Mesenchymal stem cell (in vitro differentiated cells and primary cell): ENCODE measurements around the gene MGMT.

Source experiments
- DNase-seq: peaks from one replicate; pipeline ENCODE4 v3.0.0-alpha.2; 2013
- H2AFZ ChIP-seq: one replicate; pipeline ENCODE4 v1.6.1; 2013; ENCODE audit warnings: low read depth, mild to moderate bottlenecking, control low read depth, inconsistent platforms, low read length, moderate library complexity
- H2AK5ac ChIP-seq: 2 replicates; pipeline ENCODE4 v1.6.1; 2013; ENCODE audit warnings: low read length, moderate library complexity, mild to moderate bottlenecking, inconsistent platforms; ENCODE audit not compliant: severe bottlenecking
- H2BK120ac ChIP-seq: one replicate; pipeline ENCODE4 v1.6.1; 2013; ENCODE audit warnings: low read depth, mild to moderate bottlenecking, inconsistent platforms, low read length, moderate library complexity
- H2BK12ac ChIP-seq, 2 experiments: one replicate each; pipeline ENCODE4 v1.6.1; 2013; ENCODE audit warnings: inconsistent platforms in 2 of 2, low read length in 2 of 2, mild to moderate bottlenecking in 2 of 2, moderate library complexity in 2 of 2, control low read depth in 1 of 2
- H2BK15ac ChIP-seq: one replicate; pipeline ENCODE4 v1.6.1; 2013; ENCODE audit warnings: mild to moderate bottlenecking, low read depth, inconsistent platforms; ENCODE audit not compliant: poor library complexity, severe bottlenecking
- H2BK5ac ChIP-seq: 2 replicates; pipeline ENCODE4 v1.6.1; 2013; ENCODE audit warnings: low read depth, mild to moderate bottlenecking, low read length, control low read depth, inconsistent platforms; ENCODE audit not compliant: poor library complexity, severe bottlenecking
- H3K14ac ChIP-seq, 2 experiments: one replicate each; pipeline ENCODE4 v1.6.1; 2013; ENCODE audit warnings: inconsistent platforms in 2 of 2, low read length in 2 of 2, control low read depth in 1 of 2, mild to moderate bottlenecking in 1 of 2, moderate library complexity in 1 of 2
- H3K18ac ChIP-seq, 2 experiments: one replicate each; pipeline ENCODE4 v1.6.1; 2013; ENCODE audit warnings: inconsistent platforms in 2 of 2, low read length in 2 of 2, control low read depth in 1 of 2, low read depth in 1 of 2, mild to moderate bottlenecking in 1 of 2
- H3K23ac ChIP-seq, 2 experiments: one replicate each; pipeline ENCODE4 v1.6.1; 2013; ENCODE audit warnings: inconsistent platforms in 2 of 2, low read length in 2 of 2, mild to moderate bottlenecking in 2 of 2, moderate library complexity in 2 of 2, control low read depth in 1 of 2
- H3K27ac ChIP-seq: 2 replicates; pipeline ENCODE4 v1.5.1; 2013; ENCODE audit warnings: mild to moderate bottlenecking, moderate library complexity, low read length, control low read depth, inconsistent platforms; ENCODE audit not compliant: poor library complexity, severe bottlenecking
- H3K27me3 ChIP-seq, 2 experiments: 2 replicates each; pipeline versions ENCODE4 v1.6.1 to v1.7.0; 2013; ENCODE audit warnings: low read length in 2 of 2, mild to moderate bottlenecking in 2 of 2, moderate library complexity in 2 of 2, control low read depth in 1 of 2, inconsistent platforms in 1 of 2; ENCODE audit not compliant: control insufficient read depth in 1 of 2, insufficient read depth in 1 of 2
- H3K36me3 ChIP-seq, 2 experiments: 2 replicates each; pipeline versions ENCODE4 v1.6.1 to v1.7.0; 2013; ENCODE audit warnings: low read length in 2 of 2, control low read depth in 1 of 2, inconsistent platforms in 1 of 2, low read depth in 1 of 2, mild to moderate bottlenecking in 1 of 2; ENCODE audit not compliant: insufficient read depth in 2 of 2, control insufficient read depth in 1 of 2
- H3K4ac ChIP-seq, 2 experiments: one replicate each; pipeline ENCODE4 v1.6.1; 2013; ENCODE audit warnings: inconsistent platforms in 2 of 2, low read length in 2 of 2, mild to moderate bottlenecking in 2 of 2, moderate library complexity in 2 of 2, control low read depth in 1 of 2, low read depth in 1 of 2
- H3K4me1 ChIP-seq: 2 replicates; pipeline ENCODE4 v1.6.1; 2013; ENCODE audit warnings: low read depth, low read length, control low read depth; ENCODE audit not compliant: control insufficient read depth, insufficient read depth
- H3K4me2 ChIP-seq: 2 replicates; pipeline ENCODE4 v1.6.1; 2013; ENCODE audit warnings: low read length, mild to moderate bottlenecking, inconsistent platforms; ENCODE audit not compliant: poor library complexity, severe bottlenecking
- H3K4me3 ChIP-seq, 2 experiments: 2 replicates each; pipeline versions ENCODE4 v1.5.1 to v1.7.0; 2013; ENCODE audit warnings: low read length in 2 of 2, mild to moderate bottlenecking in 2 of 2, control low read depth in 1 of 2, low read depth in 1 of 2; ENCODE audit not compliant: insufficient read depth in 1 of 2
- H3K79me1 ChIP-seq: replicated peaks from 2 replicates; pipeline ENCODE4 v1.6.1; 2013; ENCODE audit warnings: mild to moderate bottlenecking, control low read depth, low read length, inconsistent platforms; ENCODE audit not compliant: poor library complexity, severe bottlenecking
- H3K9ac ChIP-seq: 2 replicates; pipeline ENCODE4 v1.7.0; 2013; ENCODE audit warnings: mild to moderate bottlenecking, low read length, moderate library complexity
- H3K9me3 ChIP-seq: 2 replicates; pipeline ENCODE4 v1.7.0; 2013; ENCODE audit warnings: mild to moderate bottlenecking, low read length; ENCODE audit not compliant: control insufficient read depth
- H4K8ac ChIP-seq: one replicate; pipeline ENCODE4 v1.6.1; 2013; ENCODE audit warnings: inconsistent platforms, mild to moderate bottlenecking, low read length, moderate library complexity
- H4K91ac ChIP-seq: one replicate; pipeline ENCODE4 v1.6.1; 2013; ENCODE audit warnings: mild to moderate bottlenecking, low read length, inconsistent platforms
- WGBS: methylation state at CpG from one replicate; pipeline ENCODE4 v1.1.7; 2013; ENCODE audit warnings: mixed read lengths; 5-methylcytosine and 5-hydroxymethylcytosine counted together

Gene MGMT

DNA sequence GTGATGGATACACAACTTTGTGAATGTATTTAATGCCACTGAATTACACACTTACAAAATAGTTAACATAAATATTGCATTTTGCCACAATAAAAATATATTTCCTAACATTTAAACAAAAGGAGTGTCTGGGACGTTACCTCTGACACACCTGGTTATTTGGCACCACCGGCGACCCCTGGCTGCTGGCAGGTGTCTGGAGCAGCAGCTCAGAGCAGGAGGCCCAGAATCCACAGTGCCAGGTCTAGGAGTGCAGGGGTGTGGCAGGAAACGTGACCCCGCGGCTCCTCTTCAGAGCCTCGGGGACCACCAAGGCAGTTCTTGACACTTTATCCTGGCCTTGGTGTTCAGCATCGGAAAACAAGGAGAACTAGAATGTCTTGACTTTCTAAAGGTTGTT lies 46.3 kb downstream of the MGMT start:
- H3K9me3 ChIP-seq, result no peaks in the 10 kb centered on the region
- no peak overlapping the region for H3K27ac ChIP-seq
- 68% methylated on average over 8 of the region's 8 CpGs for WGBS
- H2BK5ac ChIP-seq, result no peak overlapping the region
- H3K4me2 ChIP-seq, result no peak overlapping the region
- no peak overlapping the region for H4K91ac ChIP-seq
- no peak overlapping the region for H3K4me3 ChIP-seq
- peaks cover 53% of the 10 kb centered on the region for H3K79me1 ChIP-seq
- H2BK15ac ChIP-seq, result no peak overlapping the region
- no peak overlapping the region for H4K8ac ChIP-seq
- H3K4me1 ChIP-seq, result peaks cover 11% of the 10 kb centered on the region
- H3K23ac ChIP-seq, result no peak overlapping the region
- no peak for DNase-seq
- H2AFZ ChIP-seq, result no peak overlapping the region
- H3K9ac ChIP-seq, result no peak overlapping the region
- no peaks in the 10 kb centered on the region for H3K27me3 ChIP-seq
- no peak overlapping the region for H3K14ac ChIP-seq
- H3K36me3 ChIP-seq, result peaks cover 0 to 11% of the 10 kb centered on the region in 2 experiments
- no peak overlapping the region for H3K4ac ChIP-seq
- H2AK5ac ChIP-seq, result no peak overlapping the region
- H3K18ac ChIP-seq, result no peak overlapping the region
- H2BK12ac ChIP-seq, result no peak overlapping the region
- H2BK120ac ChIP-seq, result no peak overlapping the region

DNA sequence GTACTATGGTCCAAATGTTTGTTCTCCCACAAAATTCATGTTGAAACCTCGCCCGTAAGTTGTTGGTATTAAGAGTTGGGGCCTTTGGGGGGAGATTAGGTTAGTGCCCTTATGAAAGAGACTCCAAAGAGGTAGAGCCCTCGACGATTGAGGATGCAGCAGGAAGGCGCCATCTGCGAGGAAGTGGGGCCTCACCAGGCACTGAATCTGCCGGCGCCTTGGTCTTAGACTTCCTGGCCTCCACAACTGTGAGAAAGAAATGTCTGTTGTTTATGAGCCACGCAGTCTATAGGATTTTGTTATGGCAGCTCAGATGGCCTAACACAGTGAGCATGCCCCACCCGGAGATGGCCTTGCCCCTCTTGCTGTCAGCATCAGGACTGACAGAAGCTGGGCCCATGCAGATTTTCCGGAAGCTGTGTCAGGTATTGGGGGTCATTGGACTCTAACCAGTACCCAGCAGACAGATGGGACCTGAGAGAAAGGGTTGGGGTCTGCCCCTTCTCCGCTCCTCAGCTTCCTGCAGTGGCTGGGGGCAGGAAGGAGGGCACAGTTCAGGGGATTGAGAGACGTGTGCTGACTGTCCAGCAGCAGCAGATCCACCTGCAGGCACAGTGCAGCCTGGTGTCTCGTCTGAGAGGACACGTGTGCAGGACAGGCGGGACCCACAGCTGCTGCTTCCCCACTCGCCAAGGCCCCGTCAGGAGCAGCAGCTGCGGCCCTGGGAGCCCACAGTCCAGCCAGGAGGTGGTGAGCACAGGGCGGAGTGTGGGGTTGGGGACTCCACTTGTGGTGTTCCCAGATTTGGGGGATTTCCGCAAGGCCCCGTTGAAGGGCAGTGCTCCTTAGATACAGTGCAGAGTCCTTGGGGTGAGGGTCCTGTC lies 47.8 kb downstream of the MGMT start:
- Histone ChIP-seq H3K9ac (no peak overlapping the region), H4K91ac (no peak overlapping the region), H3K4ac (no peak overlapping the region), H2AK5ac (no peak overlapping the region), H2BK15ac (no peak overlapping the region), H4K8ac (no peak overlapping the region), H2BK12ac (no peak overlapping the region), H3K4me3 (no peak overlapping the region), H3K14ac (no peak overlapping the region), H2BK5ac (no peak overlapping the region), H3K4me2 (no peak overlapping the region), H3K27me3 (no peaks in the 10 kb centered on the region), H3K18ac (no peak overlapping the region), H2AFZ (no peak overlapping the region), H3K4me1 (peaks cover 7% of the 10 kb centered on the region), H3K27ac (no peak overlapping the region), H3K9me3 (no peaks in the 10 kb centered on the region), H3K79me1 (peaks cover 47% of the 10 kb centered on the region), H3K23ac (no peak overlapping the region), H2BK120ac (no peak overlapping the region), H3K36me3 (peaks cover 0 to 11% of the 10 kb centered on the region in 2 experiments)
- no peak for DNase-seq
- 89% methylated on average over 22 of the region's 22 CpGs for WGBS

DNA sequence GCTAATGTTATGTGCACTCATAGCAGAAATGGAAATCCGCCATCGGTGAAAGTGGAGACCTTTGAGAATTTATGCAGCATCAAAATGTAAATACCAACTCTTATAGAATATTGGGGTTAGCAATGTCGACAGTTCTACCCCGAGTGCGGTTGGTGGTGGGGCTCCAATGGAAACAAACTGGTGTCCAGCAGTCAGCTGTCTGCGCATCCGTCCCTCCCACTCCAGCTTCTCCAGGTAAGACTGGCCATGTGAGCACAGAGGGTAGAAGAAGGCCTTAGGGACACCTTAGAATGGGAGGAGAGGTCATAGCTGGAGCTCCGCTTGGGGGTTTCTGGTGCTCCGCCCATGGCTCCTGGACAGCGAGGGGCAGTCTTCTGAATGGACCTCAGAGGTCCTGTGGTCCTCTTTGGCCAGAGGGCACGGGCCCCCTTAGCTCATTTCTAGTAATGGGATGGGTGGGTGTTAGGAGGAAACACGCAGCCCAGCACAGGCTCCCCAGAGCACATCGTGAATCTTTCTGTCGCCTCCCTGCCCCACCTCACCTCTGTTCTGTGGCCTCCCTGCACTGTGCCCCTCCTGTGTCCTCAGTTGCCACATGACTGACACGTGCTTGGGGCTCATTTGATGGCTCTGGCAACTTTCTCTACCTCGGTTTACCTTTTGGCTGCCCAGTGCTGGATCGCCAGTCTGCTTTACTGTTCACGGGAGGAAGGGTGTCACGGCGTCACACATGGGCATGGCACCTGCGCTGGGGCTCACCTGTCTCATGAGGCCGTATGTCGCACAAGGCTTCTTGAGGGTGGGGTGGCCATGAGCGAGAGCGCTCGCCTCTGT lies 50.0 kb downstream of the MGMT start:
- WGBS, result 95% methylated on average over 24 of the region's 26 CpGs
- H2BK15ac ChIP-seq, result no peak overlapping the region
- peaks cover 0 to 9% of the 10 kb centered on the region in 2 experiments for H3K36me3 ChIP-seq
- H2BK5ac ChIP-seq, result no peak overlapping the region
- no peak overlapping the region for H4K8ac ChIP-seq
- H2BK12ac ChIP-seq, result no peak overlapping the region
- no peak overlapping the region for H2BK120ac ChIP-seq
- no peak overlapping the region for H4K91ac ChIP-seq
- H3K23ac ChIP-seq, result no peak overlapping the region
- no peaks in the 10 kb centered on the region for H3K9me3 ChIP-seq
- no peaks in the 10 kb centered on the region for H3K27me3 ChIP-seq
- H3K9ac ChIP-seq, result no peak overlapping the region
- no peak overlapping the region for H2AK5ac ChIP-seq
- H3K4ac ChIP-seq, result no peak overlapping the region
- H3K18ac ChIP-seq, result no peak overlapping the region
- no peak overlapping the region for H3K27ac ChIP-seq
- DNase-seq, result no peak
- no peak overlapping the region for H3K4me2 ChIP-seq
- H2AFZ ChIP-seq, result no peak overlapping the region
- H3K14ac ChIP-seq, result no peak overlapping the region
- H3K4me3 ChIP-seq, result no peak overlapping the region
- H3K79me1 ChIP-seq, result peaks cover 51% of the 10 kb centered on the region
- H3K4me1 ChIP-seq, result peaks cover 17% of the 10 kb centered on the region

DNA sequence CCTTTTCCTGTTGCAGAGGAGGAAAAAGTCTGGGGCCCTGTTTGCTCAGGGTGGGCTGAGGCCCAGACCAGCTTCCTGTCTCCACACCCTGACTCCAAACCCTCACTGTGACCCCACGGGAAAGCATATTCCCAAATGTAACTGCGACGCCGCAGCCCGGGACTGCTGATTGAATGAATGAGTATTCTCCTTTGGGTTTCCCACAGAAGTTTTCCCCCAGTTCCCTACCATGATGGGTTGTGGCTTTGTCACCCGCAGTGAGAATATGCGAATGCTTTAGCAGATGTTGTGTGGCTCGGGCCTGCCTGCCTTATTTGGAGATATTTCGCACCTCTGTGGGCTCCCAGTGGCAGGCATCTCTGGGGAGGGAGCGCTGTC lies 50.6 kb downstream of the MGMT start:
- no peak overlapping the region for H2BK15ac ChIP-seq
- no peak overlapping the region for H3K4me3 ChIP-seq
- no peak overlapping the region for H3K4me2 ChIP-seq
- H3K9me3 ChIP-seq, result no peaks in the 10 kb centered on the region
- peaks cover 19% of the 10 kb centered on the region for H3K4me1 ChIP-seq
- no peaks in the 10 kb centered on the region for H3K27me3 ChIP-seq
- no peak overlapping the region for H3K27ac ChIP-seq
- H3K36me3 ChIP-seq, result peaks cover 0 to 9% of the 10 kb centered on the region in 2 experiments
- no peak overlapping the region for H3K18ac ChIP-seq
- H2BK120ac ChIP-seq, result no peak overlapping the region
- peaks cover 56% of the 10 kb centered on the region for H3K79me1 ChIP-seq
- no peak overlapping the region for H2AK5ac ChIP-seq
- no peak overlapping the region for H2AFZ ChIP-seq
- WGBS, result 87% methylated on average over 10 of the region's 10 CpGs
- no peak overlapping the region for H3K14ac ChIP-seq
- no peak overlapping the region for H2BK5ac ChIP-seq
- H3K4ac ChIP-seq, result no peak overlapping the region
- DNase-seq, result no peak
- H3K23ac ChIP-seq, result no peak overlapping the region
- H4K91ac ChIP-seq, result no peak overlapping the region
- H3K9ac ChIP-seq, result no peak overlapping the region
- H4K8ac ChIP-seq, result no peak overlapping the region
- no peak overlapping the region for H2BK12ac ChIP-seq
